B cell (primary cell): ENCODE measurements around the gene TBC1D32. TPM values are rescaled to one million over a fixed set of nuclear protein-coding genes. Genes with fewer than 3 reads are reported as not detected.
"Not testable (repeated sequence)": the region's sequence is repeated elsewhere in the genome, so short reads cannot be mapped to it uniquely, and the experiment has no call there.

Experiments used
- ATAC-seq: fragments of 200-7000 bp; cut with Tn5 transposase; one replicate; pipeline ENCODE4 v1.10.0; 2021; ENCODE audit warnings: low read depth, mild to moderate bottlenecking, moderate number of reproducible peaks, moderate library complexity
- CTCF ChIA-PET: fragments of 350-600 bp; sonication (Branson Sonifier 250); formaldehyde crosslinking; loops from one replicate; lab custom pipeline; 2021; ENCODE audit warnings: antibody characterized with exemption, inconsistent platforms; lab: Charles Lee
- POLR2A ChIA-PET: fragments of 350-600 bp; sonication (Branson Sonifier 250); formaldehyde crosslinking; loops from one replicate; lab custom pipeline; 2021; ENCODE audit warnings: antibody characterized with exemption; lab: Charles Lee
- DNase-seq: peaks from one replicate; pipeline ENCODE4 v3.0.0; 2013
- H2AFZ ChIP-seq: 2 replicates; pipeline ENCODE4 v1.6.1; 2012; ENCODE audit warnings: mild to moderate bottlenecking, low read depth, low read length; ENCODE audit not compliant: insufficient read depth, poor library complexity, severe bottlenecking
- H3K27ac ChIP-seq, 2 donors: 1 replicate in 1 of 2; 2 replicates in 1 of 2; pipeline ENCODE4 v1.5.1; 2012 to 2013; ENCODE audit warnings: low read length in 2 of 2, mild to moderate bottlenecking in 2 of 2, moderate library complexity in 1 of 2
- H3K27me3 ChIP-seq, 4 experiments: fragments of 200-600 bp in 1 of 4; sonication (generic) in 1 of 4; replicated peaks in 1 of 4; 1 replicate in 2 of 4; 2 replicates in 2 of 4; pipeline versions ENCODE4 v1.6.1 to v1.7.0; 2013 to 2016; ENCODE audit warnings: low read length in 3 of 4, mild to moderate bottlenecking in 2 of 4, mixed read lengths in 1 of 4, moderate library complexity in 1 of 4; ENCODE audit not compliant: insufficient read depth in 4 of 4, control insufficient read depth in 3 of 4; ENCODE audit errors: control extremely low read depth in 1 of 4
- H3K36me3 ChIP-seq, 2 experiments: replicated peaks in 1 of 2; 1 replicate in 1 of 2; 2 replicates in 1 of 2; pipeline versions ENCODE4 v1.6.1 to v1.7.1; 2013; ENCODE audit warnings: low read length in 1 of 2; ENCODE audit not compliant: insufficient read depth in 2 of 2, control insufficient read depth in 1 of 2; ENCODE audit errors: control extremely low read depth in 1 of 2, extremely low read depth in 1 of 2
- H3K4me1 ChIP-seq, 2 donors: fragments of 200-600 bp in 1 of 2; sonication (generic) in 1 of 2; 1 replicate in 1 of 2; 2 replicates in 1 of 2; pipeline versions ENCODE4 v1.5.1 to v1.6.1; 2013 to 2017; ENCODE audit warnings: low read length in 2 of 2; ENCODE audit not compliant: control insufficient read depth in 2 of 2, insufficient read depth in 2 of 2
- H3K4me2 ChIP-seq: replicated peaks from 2 replicates; pipeline ENCODE3; 2012; ENCODE audit warnings: mild to moderate bottlenecking, low read depth, low read length; ENCODE audit not compliant: poor library complexity, severe bottlenecking
- H3K4me3 ChIP-seq, 5 experiments: fragments of 200-600 bp in 1 of 5; sonication (generic) in 1 of 5; 1 replicate in 3 of 5; 2 replicates in 2 of 5; pipeline versions ENCODE4 v1.5.1 to v1.7.0; 2011 to 2016; ENCODE audit warnings: low read length in 4 of 5, mild to moderate bottlenecking in 4 of 5, low read depth in 2 of 5, control low read depth in 1 of 5, moderate library complexity in 1 of 5; ENCODE audit not compliant: insufficient read depth in 1 of 5; ENCODE audit errors: control extremely low read depth in 1 of 5, extremely low read depth in 1 of 5
- H3K79me2 ChIP-seq: fragments of 200-600 bp; sonication (generic); one replicate; pipeline ENCODE4 v1.6.0; 2016; ENCODE audit warnings: low read length; ENCODE audit not compliant: control insufficient read depth, insufficient read depth
- H3K9ac ChIP-seq: fragments of 200-600 bp; sonication (generic); 2 replicates; pipeline ENCODE4 v1.6.1; 2017; ENCODE audit warnings: mild to moderate bottlenecking, low read length, moderate library complexity
- H3K9me3 ChIP-seq, 3 donors: one replicate each; pipeline versions ENCODE4 v1.6.1 to v1.7.1; 2013; ENCODE audit warnings: low read length in 2 of 3; ENCODE audit not compliant: control insufficient read depth in 2 of 3, insufficient read depth in 1 of 3; ENCODE audit errors: control extremely low read depth in 1 of 3
- H4K20me1 ChIP-seq: 2 replicates; pipeline ENCODE4 v1.6.0; 2012; ENCODE audit warnings: mild to moderate bottlenecking, low read length; ENCODE audit not compliant: insufficient read depth, control insufficient read depth, poor library complexity, severe bottlenecking
- H3K27ac Mint-ChIP-seq: one replicate; pipeline ENCODE4 v1.8.0; 2021; ENCODE audit warnings: mixed read lengths
- H3K27me3 Mint-ChIP-seq: one replicate; pipeline ENCODE4 v1.8.0; 2021; ENCODE audit warnings: mixed read lengths
- H3K4me1 Mint-ChIP-seq: one replicate; pipeline ENCODE4 v1.8.0; 2021; ENCODE audit warnings: mixed read lengths
- H3K4me3 Mint-ChIP-seq: one replicate; pipeline ENCODE4 v1.8.0; 2021; ENCODE audit warnings: mixed read lengths
- H3K9me3 Mint-ChIP-seq: one replicate; pipeline ENCODE4 v1.8.0; 2022; ENCODE audit warnings: mixed read lengths; ENCODE audit not compliant: insufficient read depth
- CTCF ChIP-seq: fragments of 200-600 bp; IDR thresholded peaks from one replicate; pipeline ENCODE4 v1.8.0; 2022; ENCODE audit warnings: antibody characterized with exemption, mild to moderate bottlenecking
- EZH2 ChIP-seq: IDR thresholded peaks from 2 replicates; pipeline ENCODE4 v1.6.1; 2012; ENCODE audit warnings: borderline replicate concordance, low read depth, mild to moderate bottlenecking, moderate library complexity, low read length; ENCODE audit not compliant: insufficient read depth, poor library complexity, severe bottlenecking
- WGBS: methylation state at CpG from one replicate; pipeline ENCODE4 v1.1.5; 2013; ENCODE audit warnings: missing lambda C conversion rate; ENCODE audit not compliant: insufficient coverage; 5-methylcytosine and 5-hydroxymethylcytosine counted together
- intact Hi-C: fragments of 100-400 bp; cut with micrococcal nuclease; formaldehyde crosslinking; loops from one replicate; pipeline ENCODE4 v1.10.0; 2022
- polyA plus RNA-seq: library from polyadenylated mRNA; depleted of rRNA; stranded (reverse); fragments of >200 nt; gene quantifications from 2 replicates; pipeline ENCODE4 v1.2.3, GENCODE V29; 2012
- total RNA-seq, 2 donors: library from RNA; stranded (reverse); fragments of 120-200 nt in 1 of 2; gene quantifications; 1 replicate in 1 of 2; 2 replicates in 1 of 2; pipeline versions ENCODE4 v1.2.3 to v1.2.4, GENCODE V29; 2013 to 2022

The TBC1D32 gene
- total and polyA plus RNA-seq, 2 donors (not counting 1 experiment from before 2014, with no cell fraction given) = 9.0 to 20.9 TPM

GRCh38 chr6:121222656-121223055 is 111.6 kb downstream of the TBC1D32 start:
- TF ChIP-seq CTCF (no peak), EZH2 (no peak)
- H3K4me1 Mint-ChIP-seq = no peaks in the 10 kb centered on the region
- H3K4me3 ChIP-seq = no peak overlapping the region
- peaks cover 5% of the 10 kb centered on the region for H3K9me3 Mint-ChIP-seq
- peaks cover 0 to 2% of the 10 kb centered on the region in 2 experiments for H3K36me3 ChIP-seq
- no peaks in the 10 kb centered on the region for H4K20me1 ChIP-seq
- ChIA-PET CTCF (no interaction called here), POLR2A (no interaction called here)
- no peaks in the 10 kb centered on the region for H3K27me3 ChIP-seq
- H3K4me1 ChIP-seq = no peaks in the 10 kb centered on the region
- H3K9ac ChIP-seq = no peak overlapping the region
- no peak overlapping the region for H3K4me3 Mint-ChIP-seq
- no peak overlapping the region for H2AFZ ChIP-seq
- DNase-seq (no peak), ATAC-seq (no peak)
- H3K27ac Mint-ChIP-seq = no peak overlapping the region
- no peaks in the 10 kb centered on the region for H3K9me3 ChIP-seq
- no peak overlapping the region for H3K4me2 ChIP-seq
- H3K27ac ChIP-seq = no peak overlapping the region
- WGBS = no CpG with 5 or more reads among the region's 3 CpGs
- no peaks in the 10 kb centered on the region for H3K27me3 Mint-ChIP-seq
- intact Hi-C loops = no loop called here
- H3K79me2 ChIP-seq = no peaks in the 10 kb centered on the region

- H3K36me3 ChIP-seq = peaks cover 0 to 2% of the 10 kb centered on the region in 2 experiments
- no peak overlapping the region for H3K27ac Mint-ChIP-seq
- ATAC-seq (no peak), DNase-seq (no peak)
- ChIA-PET POLR2A (no interaction called here), CTCF (no interaction called here)
- H3K4me1 Mint-ChIP-seq = no peaks in the 10 kb centered on the region
- no peak overlapping the region for H3K9ac ChIP-seq
- H2AFZ ChIP-seq = no peak overlapping the region
- H3K4me3 Mint-ChIP-seq = no peak overlapping the region
- no peaks in the 10 kb centered on the region for H3K4me1 ChIP-seq
- H3K9me3 Mint-ChIP-seq = peaks cover 12% of the 10 kb centered on the region
- no peaks in the 10 kb centered on the region for H3K27me3 Mint-ChIP-seq
- H3K4me2 ChIP-seq = no peak overlapping the region
- no peak overlapping the region for H3K4me3 ChIP-seq
- no peaks in the 10 kb centered on the region for H3K27me3 ChIP-seq
- no peaks in the 10 kb centered on the region for H3K79me2 ChIP-seq
- intact Hi-C loops = no loop called here
- peaks cover 0 to 14% (median 10%) of the 10 kb centered on the region in 3 donors for H3K9me3 ChIP-seq
- TF ChIP-seq EZH2 (no peak), CTCF (no peak)
- H3K27ac ChIP-seq = no peak overlapping the region
- H4K20me1 ChIP-seq = no peaks in the 10 kb centered on the region
- no CpG with 5 or more reads among the region's 1 CpG for WGBS
Observed at GRCh38 chr6:121216928-121217327, 117.4 kb downstream of the TBC1D32 start.

- H3K9me3 Mint-ChIP-seq, H3K27me3 Mint-ChIP-seq, H3K36me3 ChIP-seq, CTCF ChIA-PET, H3K4me1 Mint-ChIP-seq, H3K27me3 ChIP-seq, H2AFZ ChIP-seq, DNase-seq, H4K20me1 ChIP-seq, POLR2A ChIA-PET, H3K4me2 ChIP-seq, H3K79me2 ChIP-seq, H3K9ac ChIP-seq, H3K27ac ChIP-seq, H3K4me3 ChIP-seq, H3K27ac Mint-ChIP-seq, H3K4me3 Mint-ChIP-seq, intact Hi-C loops, H3K4me1 ChIP-seq, ATAC-seq: not testable (repeated sequence)
- peaks cover 2 to 14% (median 10%) of the 10 kb centered on the region in 3 donors for H3K9me3 ChIP-seq
- 100% methylated on average over 2 of the region's 2 CpGs for WGBS
Observed at GRCh38 chr6:121213341-121213740, 120.9 kb downstream of the TBC1D32 start.
